GM21723 (cell line): Measurements from ENCODE around the gene HIGD1C.
"Not testable (repeated sequence)": the region's sequence is repeated elsewhere in the genome, so short reads cannot be mapped to it uniquely, and the experiment has no call there.

Experiments used
- ATAC-seq: cut with Tn5 transposase; IDR thresholded peaks from one replicate; pipeline ENCODE4 v1.9.1; 2021; ENCODE audit warnings: mild to moderate bottlenecking, moderate library complexity; ENCODE audit not compliant: unreplicated experiment

Gene HIGD1C

DNA sequence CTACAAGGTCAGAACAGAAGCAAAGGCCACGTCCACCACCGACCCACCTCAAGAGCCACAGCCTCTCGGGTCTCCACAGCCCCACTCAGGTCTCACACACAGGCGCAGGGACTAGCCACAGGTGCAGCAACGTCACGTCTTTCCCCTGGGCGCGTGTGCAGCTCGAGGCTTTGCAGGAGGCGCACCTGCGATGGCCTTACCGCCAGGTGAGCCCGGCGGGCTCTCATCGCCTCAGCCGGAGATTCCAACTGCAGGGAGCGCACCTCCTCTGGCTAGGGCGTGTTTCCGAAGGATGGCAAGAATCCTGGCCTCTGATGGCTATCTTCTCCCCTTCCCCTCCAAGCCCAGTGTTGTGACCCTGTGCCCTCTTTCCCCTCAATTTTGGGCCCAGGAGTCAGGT lies at the start of gene HIGD1C:
Gene HIGD1C (plus strand): TSS at position 35 of the 400 bp plus-strand sequence. CDS start 1,455 bp downstream, outside the sequence.
- no peak for ATAC-seq

DNA sequence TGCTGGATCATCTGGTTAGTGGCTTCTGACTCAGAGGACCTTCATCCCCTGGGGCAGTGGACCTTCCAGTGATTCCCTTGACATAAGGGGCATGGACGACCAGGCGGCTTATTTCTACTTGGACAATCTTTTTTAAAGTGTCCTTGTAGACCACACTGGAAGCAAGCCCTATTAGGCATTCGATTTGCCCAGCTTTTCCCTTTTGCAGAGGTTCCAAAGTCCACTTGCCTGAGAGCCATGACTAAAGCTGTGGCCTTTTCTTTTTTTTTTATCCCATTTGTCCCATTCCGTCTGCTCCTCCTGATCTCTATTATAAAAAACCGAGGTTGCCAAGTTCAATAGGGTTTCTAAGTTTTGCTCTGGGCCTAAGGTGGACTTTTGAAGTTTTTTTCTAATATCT lies 43.9 kb upstream of the HIGD1C start:
- not testable (repeated sequence) for ATAC-seq

DNA sequence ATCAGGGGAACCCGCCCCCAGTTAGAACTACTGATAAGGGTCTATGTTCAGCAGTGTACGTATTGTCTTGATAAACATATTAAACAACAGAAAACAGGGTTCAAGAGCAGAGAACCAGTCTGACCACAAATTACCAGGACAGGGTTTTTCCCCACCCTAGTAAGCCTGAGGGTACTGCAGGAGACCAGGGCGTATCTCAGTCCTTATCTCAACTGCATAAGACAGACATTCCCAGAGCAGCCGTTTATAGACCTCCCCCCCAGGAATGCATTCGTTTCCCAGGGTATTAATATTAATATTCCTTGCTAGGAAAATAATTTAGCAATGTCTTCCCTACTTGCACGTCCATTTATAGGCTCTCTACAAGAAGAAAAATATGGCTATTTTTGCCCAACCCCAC lies 40.0 kb upstream of the HIGD1C start:
- not testable (repeated sequence) for ATAC-seq

DNA sequence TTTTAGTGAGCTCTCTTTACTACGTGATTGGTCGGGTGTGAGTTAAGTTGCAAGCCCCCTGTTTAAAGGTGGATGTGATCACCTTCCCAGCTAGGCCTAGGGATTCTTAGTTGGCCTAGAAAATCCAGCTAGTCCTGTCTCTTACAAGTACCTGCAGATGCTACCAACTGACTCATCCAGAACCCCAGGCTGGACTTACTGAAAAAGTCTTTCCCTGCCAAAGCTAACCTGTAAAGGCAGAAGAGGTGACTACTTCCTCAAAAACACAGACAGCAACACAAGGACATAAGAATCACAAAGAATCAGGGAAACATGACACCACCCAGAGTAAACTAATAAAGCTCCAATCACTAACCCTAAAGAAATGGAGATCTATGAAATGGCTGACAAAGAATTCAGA lies 39.1 kb upstream of the HIGD1C start:
- ATAC-seq = no peak

DNA sequence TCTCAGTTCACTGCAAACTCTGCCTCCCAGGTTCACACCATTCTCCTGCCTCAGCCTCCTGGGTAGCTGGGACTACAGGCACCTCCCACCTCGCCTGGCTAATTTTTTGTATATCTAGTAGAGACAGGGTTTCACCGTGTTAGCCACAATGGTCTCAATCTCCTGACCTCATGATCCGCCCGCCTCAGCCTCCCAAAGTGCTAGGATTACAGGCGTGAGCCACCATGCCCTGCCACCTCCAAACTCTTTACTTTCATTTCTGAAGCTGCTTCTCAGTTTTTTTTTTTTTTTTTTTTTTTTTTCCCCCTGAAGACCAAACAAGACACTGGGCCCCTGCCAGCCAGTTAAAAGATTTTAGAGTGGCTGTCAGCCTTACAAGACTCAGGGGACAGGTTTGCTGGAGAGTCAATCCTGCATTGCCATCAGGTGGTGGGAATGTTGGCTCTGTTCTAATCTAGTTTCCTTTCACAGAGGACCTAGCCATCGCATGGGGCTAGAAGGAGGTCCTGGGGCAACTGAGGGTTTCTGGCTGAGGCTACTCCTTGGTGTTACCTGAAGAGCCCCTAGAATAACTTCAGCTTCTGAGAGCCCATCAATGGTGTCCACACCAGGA lies 37.4 kb upstream of the HIGD1C start:
- ATAC-seq = no peak

DNA sequence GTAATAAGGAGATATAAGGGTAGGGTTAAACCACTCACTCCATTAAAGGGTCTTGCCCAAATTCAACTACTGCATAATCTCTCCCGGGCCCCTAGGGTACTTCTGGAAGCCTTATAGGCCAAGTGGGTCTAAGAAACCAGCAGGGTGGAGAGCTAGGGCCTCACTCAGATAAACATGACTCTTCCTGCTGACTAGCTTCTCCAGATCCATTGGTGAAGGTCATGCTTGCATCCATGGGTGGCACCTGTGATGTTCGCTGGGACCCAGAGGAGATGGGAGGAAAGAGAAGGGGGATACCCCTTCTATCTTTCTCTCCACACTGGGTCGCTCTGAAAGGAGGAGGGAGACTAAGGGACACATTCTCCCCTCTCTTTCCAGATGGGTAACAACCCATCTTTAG lies 36.1 kb upstream of the HIGD1C start:
- ATAC-seq = no peak

DNA sequence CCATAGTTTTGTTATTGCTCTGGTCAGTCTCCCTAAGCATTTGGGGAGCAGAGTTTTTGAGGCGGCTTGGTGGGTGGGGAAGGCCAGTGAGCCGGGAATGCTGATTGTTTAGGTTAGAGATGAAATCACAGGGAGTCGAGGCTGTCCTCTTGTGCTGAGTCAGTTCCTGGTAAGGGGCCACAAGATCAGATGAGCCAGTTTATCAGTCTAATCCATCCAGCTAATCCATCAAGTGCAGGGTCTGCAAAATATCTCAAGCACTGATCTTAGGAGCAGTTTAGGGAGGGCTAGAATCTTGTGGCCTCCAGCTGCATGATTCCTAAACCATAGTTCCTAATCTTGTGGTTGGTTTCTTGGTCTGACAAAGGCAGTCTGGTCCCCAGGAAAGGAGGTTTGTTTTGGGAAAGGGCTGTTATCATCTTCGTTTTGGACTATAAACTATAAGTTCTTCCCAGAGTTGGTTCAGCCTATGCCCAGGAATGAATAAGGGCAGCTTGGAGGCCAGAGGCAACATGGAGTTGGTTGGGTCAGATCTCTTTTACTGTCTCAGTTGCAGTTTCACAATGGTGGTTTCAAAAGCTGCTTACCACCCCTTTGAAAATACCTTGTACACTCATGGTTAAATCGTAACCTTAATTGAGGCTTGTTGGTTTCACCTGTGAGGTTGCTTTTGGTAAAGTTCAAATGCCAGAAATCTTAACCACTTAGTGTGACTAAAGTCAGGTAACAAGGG lies 33.6 kb upstream of the HIGD1C start:
- no peak for ATAC-seq

DNA sequence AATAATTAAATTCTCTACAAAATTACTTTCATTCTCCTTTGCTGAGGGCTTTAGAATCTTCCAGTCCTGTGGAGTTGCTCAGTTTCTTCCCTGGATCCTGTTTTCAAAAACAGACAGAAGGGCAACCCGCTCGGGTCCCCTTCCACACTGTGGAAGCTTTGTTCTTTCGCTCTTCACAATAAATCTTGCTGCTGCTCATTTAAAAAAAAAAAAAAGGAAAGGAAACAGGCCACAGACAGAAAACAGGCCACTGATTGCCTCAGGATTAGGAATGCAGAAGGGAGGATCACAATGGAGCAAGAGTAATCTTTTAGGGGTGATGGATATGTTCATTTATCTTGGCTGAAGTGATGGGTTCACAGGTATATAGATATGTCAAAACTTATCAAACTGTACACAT lies 29.5 kb upstream of the HIGD1C start:
- ATAC-seq = no peak

DNA sequence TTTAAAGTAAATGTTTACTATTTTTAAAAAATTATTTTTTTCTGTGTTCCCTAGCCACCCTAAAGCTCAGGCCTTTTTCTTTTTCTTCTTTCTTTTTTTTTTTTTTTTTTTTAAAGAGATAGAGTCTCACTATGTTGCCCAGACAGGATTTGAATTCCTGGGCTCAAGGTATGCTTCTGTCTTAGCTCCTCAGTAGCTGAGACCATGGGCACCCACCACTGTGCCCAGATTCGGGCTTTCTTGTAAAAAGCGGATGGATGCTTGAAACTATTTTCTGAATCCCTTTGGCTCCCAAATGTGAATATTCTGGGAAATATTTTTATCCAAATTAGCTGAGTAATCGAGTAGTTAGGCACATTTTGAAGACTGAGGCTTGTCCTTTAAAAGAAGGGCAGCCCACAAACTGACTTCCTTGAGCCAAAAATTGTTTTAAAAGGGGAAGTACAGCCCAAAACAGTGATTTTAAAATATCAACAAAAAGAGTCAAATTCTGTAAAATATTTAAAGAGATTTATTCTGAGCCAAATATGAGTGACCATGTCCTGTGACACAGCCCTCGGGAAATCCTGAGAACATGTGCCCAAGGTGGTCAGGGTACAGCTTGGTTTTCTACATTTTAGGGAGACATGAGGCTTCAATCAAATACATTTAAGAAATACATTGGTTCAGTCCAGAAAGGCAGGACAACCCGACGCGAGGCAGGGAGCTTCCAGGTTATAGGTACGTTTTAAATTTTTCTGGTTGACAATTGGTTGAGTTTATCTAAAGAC lies 28.8 kb upstream of the HIGD1C start:
- ATAC-seq = no peak

DNA sequence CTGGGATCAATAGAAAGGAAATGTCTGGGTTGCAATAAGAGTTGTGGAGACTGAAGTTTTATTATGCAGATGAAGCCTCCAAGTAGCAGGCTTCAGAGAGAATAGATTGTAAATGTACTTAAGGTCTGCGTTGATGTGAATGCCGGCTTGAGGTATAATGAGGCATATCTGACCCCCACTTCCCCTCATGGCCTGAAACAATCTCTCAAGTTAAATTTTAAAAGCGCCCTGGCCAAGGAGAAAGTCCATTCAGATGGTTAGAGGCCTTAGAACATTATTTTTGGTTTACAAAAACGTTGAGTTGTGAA lies 28.3 kb upstream of the HIGD1C start:
- ATAC-seq = no peak

DNA sequence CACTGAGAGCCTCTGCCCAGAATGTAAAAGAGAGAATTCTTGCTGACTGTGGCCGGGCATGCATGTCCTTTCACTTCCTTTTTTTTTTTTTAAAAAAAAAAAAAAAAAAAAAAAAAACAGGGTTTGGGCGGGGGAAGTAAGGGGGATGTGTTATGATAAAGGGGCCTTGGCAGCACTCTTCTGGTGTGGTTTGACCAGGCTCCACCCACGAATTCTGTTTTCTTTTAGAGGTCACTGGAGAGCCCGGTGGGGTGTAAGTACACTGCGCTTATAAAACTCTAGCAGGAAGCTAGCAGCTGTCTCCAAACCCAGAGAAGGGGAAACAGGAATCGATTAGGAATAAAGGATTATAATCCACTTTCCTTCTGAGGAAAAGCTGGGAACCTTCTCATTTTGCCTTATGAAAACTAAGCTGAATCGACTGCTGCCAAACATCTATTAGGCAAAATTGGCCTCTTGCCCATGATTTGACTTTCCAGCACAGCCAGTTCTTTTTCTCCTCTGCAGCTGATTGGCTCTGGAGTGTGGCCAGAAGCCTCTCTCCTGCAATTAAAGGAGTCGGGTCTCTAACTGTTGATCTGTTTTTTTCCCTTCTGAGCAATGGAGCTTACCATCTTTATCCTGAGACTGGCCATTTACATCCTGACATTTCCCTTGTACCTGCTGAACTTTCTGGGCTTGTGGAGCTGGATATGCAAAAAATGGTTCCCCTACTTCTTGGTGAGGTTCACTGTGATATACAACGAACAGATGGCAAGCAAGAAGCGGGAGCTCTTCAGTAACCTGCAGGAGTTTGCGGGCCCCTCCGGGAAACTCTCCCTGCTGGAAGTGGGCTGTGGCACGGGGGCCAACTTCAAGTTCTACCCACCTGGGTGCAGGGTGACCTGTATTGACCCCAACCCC lies 27.7 kb upstream of the HIGD1C start:
- peak; percentile 86 for ATAC-seq

DNA sequence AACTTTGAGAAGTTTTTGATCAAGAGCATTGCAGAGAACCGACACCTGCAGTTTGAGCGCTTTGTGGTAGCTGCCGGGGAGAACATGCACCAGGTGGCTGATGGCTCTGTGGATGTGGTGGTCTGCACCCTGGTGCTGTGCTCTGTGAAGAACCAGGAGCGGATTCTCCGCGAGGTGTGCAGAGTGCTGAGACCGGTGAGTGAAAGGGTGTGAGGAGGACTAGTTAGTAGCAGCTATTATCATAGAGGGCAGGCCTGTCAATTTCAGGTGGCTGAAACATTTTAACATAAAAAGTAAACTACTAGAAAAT lies 27.0 kb upstream of the HIGD1C start:
- ATAC-seq = peak; percentile 17

DNA sequence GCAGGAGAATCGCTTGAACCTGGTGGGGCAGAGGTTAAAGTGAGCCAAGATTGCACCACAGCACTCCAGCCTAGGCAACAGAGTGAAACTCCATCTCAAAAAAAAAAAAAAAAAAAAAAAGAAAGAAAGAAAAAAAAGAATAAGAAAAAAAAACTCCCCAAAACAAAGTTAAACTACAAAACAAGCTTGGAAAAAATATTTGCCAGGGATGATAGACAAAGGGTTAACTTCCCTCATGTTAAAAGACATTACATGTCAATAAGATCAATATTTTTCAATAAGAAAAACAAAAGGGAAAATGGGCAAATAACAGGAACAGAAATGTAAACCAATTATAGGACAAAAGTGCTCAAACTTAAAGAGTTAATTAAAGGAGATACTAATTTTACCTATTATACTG lies 26.4 kb upstream of the HIGD1C start:
- no peak for ATAC-seq

DNA sequence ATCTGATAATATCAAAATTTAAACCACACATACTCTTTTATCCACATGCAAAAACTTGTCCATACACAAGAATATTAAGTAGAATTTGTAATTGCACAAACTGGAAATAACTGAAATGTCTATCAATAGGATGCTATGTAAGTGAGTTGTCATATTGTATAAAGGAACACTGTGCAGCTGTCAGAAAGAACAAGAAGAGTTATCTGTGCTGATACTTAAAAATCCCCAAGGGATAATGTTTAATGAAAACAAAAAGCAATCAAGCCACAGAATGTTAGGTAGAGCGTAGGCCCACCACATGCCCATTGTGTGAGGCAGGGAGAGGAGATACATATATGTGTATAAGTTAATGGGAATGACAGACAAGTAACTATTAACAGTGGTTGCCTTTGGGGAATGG lies 25.9 kb upstream of the HIGD1C start:
- ATAC-seq = no peak

DNA sequence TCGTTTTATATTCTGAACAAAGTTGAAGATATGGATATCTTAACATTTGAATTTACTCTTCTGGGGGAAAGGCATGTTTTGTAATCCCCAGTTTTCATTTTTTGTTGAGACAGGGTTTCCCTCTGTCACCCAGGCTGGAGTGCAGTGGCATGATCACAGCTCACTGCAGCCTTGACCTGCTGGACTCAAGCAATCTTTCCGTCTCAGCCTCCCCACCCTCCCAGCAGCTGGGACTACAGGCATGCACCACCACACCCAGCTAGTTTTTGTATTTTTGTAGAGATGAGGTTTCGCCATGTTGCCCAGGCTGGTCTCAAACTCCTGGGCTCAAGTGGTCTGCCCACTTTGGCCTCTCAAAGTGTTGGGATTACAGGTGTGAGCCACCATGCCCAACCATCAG lies 25.4 kb upstream of the HIGD1C start:
- not testable (repeated sequence) for ATAC-seq

DNA sequence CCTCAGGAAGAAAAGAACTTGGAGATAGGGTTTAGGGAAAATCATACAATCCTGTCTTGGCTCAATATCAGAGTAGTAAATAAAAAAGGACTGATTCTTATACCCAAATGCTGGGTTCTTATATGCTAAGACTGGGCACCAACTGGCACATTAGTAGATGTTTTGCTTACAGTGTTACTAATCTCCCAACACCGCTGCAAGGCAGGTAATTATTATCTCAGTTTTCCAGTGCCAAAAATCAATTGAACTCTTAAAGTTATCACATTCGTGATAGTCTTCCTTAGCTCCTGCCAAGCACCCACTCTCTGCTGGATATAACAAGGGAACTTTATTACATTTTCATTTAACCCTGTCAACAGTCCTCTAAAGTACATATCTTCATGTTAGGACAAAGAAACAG lies 25.0 kb upstream of the HIGD1C start:
- ATAC-seq = no peak

DNA sequence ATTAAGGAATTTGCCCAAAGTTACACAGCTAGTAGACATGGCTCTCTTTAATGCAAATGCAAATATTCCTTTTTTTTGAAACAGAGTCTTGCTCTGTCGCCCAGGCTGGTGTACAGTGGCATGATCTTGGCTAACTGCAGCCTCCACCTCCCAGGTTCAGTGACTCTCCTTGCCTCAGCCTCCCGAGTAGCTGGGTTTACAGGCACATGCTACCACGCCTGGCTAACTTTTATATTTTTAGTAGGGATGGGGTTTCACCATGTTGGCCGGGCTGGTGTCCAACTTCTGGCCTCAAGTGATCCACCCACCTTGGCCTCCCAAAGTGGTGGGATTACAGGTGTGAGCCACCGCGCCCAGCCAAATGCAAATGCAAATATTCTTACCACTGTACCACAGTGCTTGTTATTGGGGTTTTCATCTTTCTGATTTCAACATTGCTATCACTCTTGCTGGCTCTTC lies 24.5 kb upstream of the HIGD1C start:
- ATAC-seq = no peak

DNA sequence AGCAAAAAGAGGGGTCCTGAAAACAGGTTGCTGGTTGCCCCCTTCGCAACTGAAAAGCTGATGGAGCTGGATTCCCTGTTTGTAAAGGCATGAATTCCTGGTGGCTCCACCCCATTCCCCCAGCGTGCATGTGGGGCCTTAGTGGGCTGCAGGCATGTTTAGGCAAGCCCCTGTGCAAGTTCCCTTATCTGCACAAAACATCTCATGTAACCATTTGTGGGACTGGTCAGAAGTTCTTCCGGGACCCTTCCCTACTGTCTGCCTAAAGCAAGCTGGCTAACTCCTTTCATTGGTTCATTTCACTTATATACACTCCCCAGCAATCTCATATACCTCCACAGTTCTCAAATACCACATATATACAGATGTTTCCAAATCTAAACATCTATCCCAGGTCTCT lies 24.0 kb upstream of the HIGD1C start:
- ATAC-seq = no peak

DNA sequence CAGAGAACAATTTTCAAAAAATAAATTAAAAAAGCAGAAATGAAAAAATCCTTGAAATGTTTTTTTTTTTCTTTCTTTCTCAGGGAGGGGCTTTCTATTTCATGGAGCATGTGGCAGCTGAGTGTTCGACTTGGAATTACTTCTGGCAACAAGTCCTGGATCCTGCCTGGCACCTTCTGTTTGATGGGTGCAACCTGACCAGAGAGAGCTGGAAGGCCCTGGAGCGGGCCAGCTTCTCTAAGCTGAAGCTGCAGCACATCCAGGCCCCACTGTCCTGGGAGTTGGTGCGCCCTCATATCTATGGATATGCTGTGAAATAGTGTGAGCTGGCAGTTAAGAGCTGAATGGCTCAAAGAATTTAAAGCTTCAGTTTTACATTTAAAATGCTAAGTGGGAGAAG lies 22.5 kb upstream of the HIGD1C start:
- no peak for ATAC-seq

DNA sequence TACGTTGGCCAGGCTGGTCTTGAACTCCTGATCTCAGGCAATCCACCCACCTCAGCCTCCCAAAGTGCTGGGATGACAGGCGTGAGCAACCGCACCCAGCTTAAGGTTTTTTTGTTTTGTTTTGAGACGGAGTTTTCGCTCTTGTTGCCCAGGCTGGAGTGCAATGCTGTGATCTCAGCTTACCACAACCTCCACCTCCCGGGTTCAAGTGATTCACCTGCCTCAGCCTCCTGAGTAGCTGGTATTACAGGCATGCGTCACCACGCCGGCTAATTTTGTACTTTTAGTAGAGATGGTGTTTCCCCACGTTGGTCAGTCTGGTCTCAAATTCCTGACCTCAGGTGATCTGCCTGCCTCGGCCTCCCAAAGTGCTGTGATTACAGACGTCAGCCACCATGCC lies 21.9 kb upstream of the HIGD1C start:
- ATAC-seq = not testable (repeated sequence)

DNA sequence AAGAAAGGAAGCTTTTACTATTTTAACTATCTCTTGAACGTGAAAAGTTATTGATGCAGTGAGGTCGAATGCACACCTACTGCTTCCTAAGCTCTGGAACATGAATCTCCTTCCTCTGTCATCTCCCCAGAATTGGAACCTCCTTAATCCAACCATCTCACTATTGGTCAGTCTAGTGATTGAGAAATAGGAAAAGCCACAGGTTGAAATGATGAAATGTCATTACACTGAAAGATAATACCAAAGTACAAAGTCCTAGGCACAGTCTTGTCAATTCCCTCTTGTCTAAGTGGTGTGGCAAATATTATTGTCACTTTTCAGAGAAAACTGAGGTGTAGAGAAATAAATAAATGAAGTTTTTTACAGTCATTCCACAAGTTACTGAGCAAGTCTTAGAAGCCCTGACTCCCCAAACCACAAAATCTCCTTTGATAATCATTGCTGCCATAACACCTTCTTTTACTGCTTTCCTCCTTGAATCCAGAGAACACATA lies 19.5 kb upstream of the HIGD1C start:
- ATAC-seq = no peak
